HUES6 (cell line): ENCODE measurements around the gene PPIAL4G.
"Not testable (repeated sequence)": the region's sequence is repeated elsewhere in the genome, so short reads cannot be mapped to it uniquely, and the experiment has no call there.

Experiments
- H3K27ac ChIP-seq: 2 replicates; pipeline ENCODE4 v1.7.0; 2013; ENCODE audit warnings: low read depth, mild to moderate bottlenecking, low read length, inconsistent platforms
- H3K27me3 ChIP-seq: 2 replicates; pipeline ENCODE4 v1.6.1; 2013; ENCODE audit warnings: low read length; ENCODE audit not compliant: control insufficient read depth, insufficient read depth
- H3K36me3 ChIP-seq: 2 replicates; pipeline ENCODE4 v1.6.1; 2013; ENCODE audit warnings: low read length; ENCODE audit not compliant: control insufficient read depth, insufficient read depth
- H3K4me1 ChIP-seq: 2 replicates; pipeline ENCODE4 v1.6.1; 2013; ENCODE audit warnings: low read length; ENCODE audit not compliant: control insufficient read depth, insufficient read depth
- H3K4me3 ChIP-seq: 2 replicates; pipeline ENCODE4 v1.5.1; 2013; ENCODE audit warnings: low read depth, low read length
- H3K9ac ChIP-seq: one replicate; pipeline ENCODE4 v1.6.1; 2013; ENCODE audit warnings: mild to moderate bottlenecking, low read length
- H3K9me3 ChIP-seq: 2 replicates; pipeline ENCODE4 v1.6.1; 2013; ENCODE audit warnings: low read depth, low read length; ENCODE audit not compliant: control insufficient read depth, insufficient read depth

PPIAL4G gene

GRCh38 chr1:148481134-148481533 is 2.0 kb downstream of the PPIAL4G start:
- H3K4me3 ChIP-seq, H3K36me3 ChIP-seq, H3K9ac ChIP-seq, H3K9me3 ChIP-seq, H3K27me3 ChIP-seq, H3K4me1 ChIP-seq, H3K27ac ChIP-seq: not testable (repeated sequence)

GRCh38 chr1:148459694-148460093 is 23.4 kb downstream of the PPIAL4G start:
- Histone ChIP-seq H3K9ac (peak overlapping the region; percentile 74), H3K4me3 (peak overlapping the region; percentile 57)
- not testable (repeated sequence) for H3K4me1 ChIP-seq, H3K27me3 ChIP-seq, H3K36me3 ChIP-seq, H3K27ac ChIP-seq, H3K9me3 ChIP-seq

GRCh38 chr1:148458901-148459581 is 24.1 kb downstream of the PPIAL4G start:
- H3K4me1 ChIP-seq, H3K9me3 ChIP-seq, H3K36me3 ChIP-seq, H3K27me3 ChIP-seq: not testable (repeated sequence)
- Histone ChIP-seq H3K4me3 (peak overlapping the region; percentile 57), H3K27ac (peak overlapping the region; percentile 77; the same call in 1 of the 2 replicates), H3K9ac (peak overlapping the region; percentile 74)

GRCh38 chr1:148458398-148458797 is 24.7 kb downstream of the PPIAL4G start:
- not testable (repeated sequence) for H3K27me3 ChIP-seq, H3K9me3 ChIP-seq, H3K27ac ChIP-seq, H3K36me3 ChIP-seq, H3K4me1 ChIP-seq
- H3K4me3 ChIP-seq, result peak overlapping the region; percentile 57
- peak overlapping the region; percentile 58 for H3K9ac ChIP-seq

GRCh38 chr1:148452845-148453244 is 30.3 kb downstream of the PPIAL4G start:
- not testable (repeated sequence) for H3K9me3 ChIP-seq, H3K27me3 ChIP-seq, H3K27ac ChIP-seq, H3K36me3 ChIP-seq, H3K9ac ChIP-seq, H3K4me3 ChIP-seq, H3K4me1 ChIP-seq

- not testable (repeated sequence) for H3K36me3 ChIP-seq, H3K27ac ChIP-seq, H3K27me3 ChIP-seq, H3K9ac ChIP-seq, H3K4me3 ChIP-seq, H3K9me3 ChIP-seq
- H3K4me1 ChIP-seq, result peaks cover 11% of the 10 kb centered on the region
These were observed 43.3 kb downstream of the PPIAL4G start for GRCh38 chr1:148439654-148440325.

GRCh38 chr1:148435406-148435805 is 47.7 kb downstream of the PPIAL4G start:
- H3K36me3 ChIP-seq, result peaks cover 14% of the 10 kb centered on the region
- H3K27me3 ChIP-seq, result no peaks in the 10 kb centered on the region
- H3K4me3 ChIP-seq, result no peak overlapping the region
- no peaks in the 10 kb centered on the region for H3K9me3 ChIP-seq
- H3K9ac ChIP-seq, result no peak overlapping the region
- H3K4me1 ChIP-seq, result peaks cover 11% of the 10 kb centered on the region
- no peak overlapping the region for H3K27ac ChIP-seq

- H3K4me1 ChIP-seq, result peaks cover 11% of the 10 kb centered on the region
- no peak overlapping the region for H3K4me3 ChIP-seq
- H3K36me3 ChIP-seq, result peaks cover 14% of the 10 kb centered on the region
- no peaks in the 10 kb centered on the region for H3K27me3 ChIP-seq
- H3K9ac ChIP-seq, result no peak overlapping the region
- H3K27ac ChIP-seq, result no peak overlapping the region
- no peaks in the 10 kb centered on the region for H3K9me3 ChIP-seq
These were observed 48.3 kb downstream of the PPIAL4G start for GRCh38 chr1:148434832-148435231.

GRCh38 chr1:148432916-148433317 is 50.2 kb downstream of the PPIAL4G start:
- H3K27me3 ChIP-seq, H3K9ac ChIP-seq, H3K9me3 ChIP-seq, H3K4me3 ChIP-seq, H3K4me1 ChIP-seq, H3K27ac ChIP-seq: not testable (repeated sequence)
- peaks cover 14% of the 10 kb centered on the region for H3K36me3 ChIP-seq
